ENCODE data around the gene TRIM31.
A peak's percentile ranks its signal among the peaks of the same experiment; 100 is the strongest.

The TRIM31 gene

GRCh38 chr6:30113841-30114240, 951 bp upstream of the TRIM31 start:
- DNase-seq (ENCODE audit: low read depth, low spot score): no peak

- no peak for DNase-seq (ENCODE audit: low read depth, low spot score)
Observed at GRCh38 chr6:30112402-30112994, 392 bp downstream of the TRIM31 start.

- DNase-seq (ENCODE audit: low read depth, low spot score): no peak
Observed at GRCh38 chr6:30111266-30111856, 1.5 kb downstream of the TRIM31 start.

GRCh38 chr6:30104661-30105060, 8.2 kb downstream of the TRIM31 start:
- DNase-seq (ENCODE audit: low read depth, low spot score): no peak

GRCh38 chr6:30103872-30104179, 9.1 kb downstream of the TRIM31 start:
- DNase-seq (ENCODE audit: low read depth, low spot score): no peak

- peak; percentile 87 for DNase-seq (ENCODE audit: low read depth, low spot score)
Observed at GRCh38 chr6:30102970-30103871, 9.7 kb downstream of the TRIM31 start.

GRCh38 chr6:30102414-30102969, 10.4 kb downstream of the TRIM31 start:
- DNase-seq (ENCODE audit: low read depth, low spot score): no peak

- peak; percentile 91 for DNase-seq (ENCODE audit: low read depth, low spot score)
Observed at GRCh38 chr6:30101444-30102413, 11.2 kb downstream of the TRIM31 start.

- peak; percentile 10 for DNase-seq (ENCODE audit: low read depth, low spot score)
Observed at GRCh38 chr6:30100585-30101443, 12.1 kb downstream of the TRIM31 start.

GRCh38 chr6:30100154-30100553, 12.7 kb downstream of the TRIM31 start:
- no peak for DNase-seq (ENCODE audit: low read depth, low spot score)

GRCh38 chr6:30097902-30098768, 14.8 kb downstream of the TRIM31 start:
- DNase-seq (ENCODE audit: low read depth, low spot score): no peak

- DNase-seq (ENCODE audit: low read depth, low spot score): no peak
Observed at GRCh38 chr6:30096829-30097228, 16.1 kb downstream of the TRIM31 start.

- no peak for DNase-seq (ENCODE audit: low read depth, low spot score)
Observed at GRCh38 chr6:30093951-30094661, 18.8 kb downstream of the TRIM31 start.

- no peak for DNase-seq (ENCODE audit: low read depth, low spot score)
Observed at GRCh38 chr6:30092852-30093543, 19.9 kb downstream of the TRIM31 start.

- peak; percentile 73 for DNase-seq (ENCODE audit: low read depth, low spot score)
Observed at GRCh38 chr6:30091577-30092381, 21.1 kb downstream of the TRIM31 start.

GRCh38 chr6:30087876-30088275, 25.0 kb downstream of the TRIM31 start:
- no peak for DNase-seq (ENCODE audit: low read depth, low spot score)

GRCh38 chr6:30077218-30077617, 35.7 kb downstream of the TRIM31 start:
- no peak for DNase-seq (ENCODE audit: low read depth, low spot score)

All from astrocyte of the hippocampus (primary cell).